ENCODE results near the gene PLK5.
A peak's percentile ranks its signal among the peaks of the same experiment; 100 is the strongest.

PLK5 gene

DNA sequence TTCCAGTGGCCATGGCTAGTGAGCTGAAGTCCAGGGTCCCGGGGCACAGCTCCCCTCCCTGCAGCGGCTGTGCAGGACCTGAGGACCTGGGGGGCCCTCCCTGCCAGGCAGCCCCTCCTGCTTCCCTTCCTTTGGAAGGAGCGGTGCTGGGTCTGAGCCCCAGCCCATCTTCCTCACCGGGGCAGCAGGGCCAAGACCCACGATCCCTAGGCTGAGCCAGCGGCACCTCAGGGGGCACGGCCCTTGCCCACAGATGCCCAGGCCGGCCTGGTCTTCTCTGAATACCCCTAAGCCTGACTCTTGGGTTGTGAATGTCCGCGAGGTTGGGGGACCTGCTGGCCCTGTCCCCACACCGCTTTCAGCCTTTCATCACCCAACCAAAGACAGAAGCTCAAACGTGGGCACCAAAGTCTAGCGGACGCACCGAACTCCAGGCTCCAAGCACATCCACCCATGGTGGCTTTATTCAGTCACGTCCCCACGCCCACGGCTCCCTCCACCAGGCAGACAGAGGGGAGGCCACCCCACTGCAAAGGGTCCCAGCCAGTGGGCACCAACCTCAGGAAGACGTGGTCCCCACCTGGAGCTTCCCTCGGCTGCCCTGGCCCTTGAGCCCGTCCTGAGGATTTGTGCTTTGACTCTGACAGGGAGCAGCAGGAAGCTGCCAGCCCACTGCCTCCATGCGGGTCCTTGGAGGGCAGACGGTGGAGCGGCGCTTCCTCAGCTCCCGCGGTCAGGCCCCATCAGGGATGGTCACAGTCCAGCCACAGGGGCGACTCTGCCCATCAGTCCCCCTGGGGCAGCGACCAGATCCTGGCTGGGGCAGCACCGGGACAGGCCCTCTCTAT, 52.6 kb downstream of the PLK5 start:
- H3K9me3 ChIP-seq (ENCODE audit: control insufficient read depth, insufficient read depth, low read depth, low read length): no peaks in the 10 kb centered on the region
- H3K4me3 ChIP-seq (ENCODE audit: low read depth, low read length): no peak overlapping the region
- no peaks in the 10 kb centered on the region for H3K27me3 ChIP-seq (ENCODE audit: control insufficient read depth, insufficient read depth, low read length)
- H3K4me1 ChIP-seq (ENCODE audit: control insufficient read depth, insufficient read depth, low read length): no peaks in the 10 kb centered on the region
- no peak overlapping the region for H3K9ac ChIP-seq (ENCODE audit: low read length)
- H3K36me3 ChIP-seq (ENCODE audit: control insufficient read depth, insufficient read depth, low read length): peaks cover 49% of the 10 kb centered on the region
- no peak overlapping the region for H3K27ac ChIP-seq (ENCODE audit: low read depth, low read length)

DNA sequence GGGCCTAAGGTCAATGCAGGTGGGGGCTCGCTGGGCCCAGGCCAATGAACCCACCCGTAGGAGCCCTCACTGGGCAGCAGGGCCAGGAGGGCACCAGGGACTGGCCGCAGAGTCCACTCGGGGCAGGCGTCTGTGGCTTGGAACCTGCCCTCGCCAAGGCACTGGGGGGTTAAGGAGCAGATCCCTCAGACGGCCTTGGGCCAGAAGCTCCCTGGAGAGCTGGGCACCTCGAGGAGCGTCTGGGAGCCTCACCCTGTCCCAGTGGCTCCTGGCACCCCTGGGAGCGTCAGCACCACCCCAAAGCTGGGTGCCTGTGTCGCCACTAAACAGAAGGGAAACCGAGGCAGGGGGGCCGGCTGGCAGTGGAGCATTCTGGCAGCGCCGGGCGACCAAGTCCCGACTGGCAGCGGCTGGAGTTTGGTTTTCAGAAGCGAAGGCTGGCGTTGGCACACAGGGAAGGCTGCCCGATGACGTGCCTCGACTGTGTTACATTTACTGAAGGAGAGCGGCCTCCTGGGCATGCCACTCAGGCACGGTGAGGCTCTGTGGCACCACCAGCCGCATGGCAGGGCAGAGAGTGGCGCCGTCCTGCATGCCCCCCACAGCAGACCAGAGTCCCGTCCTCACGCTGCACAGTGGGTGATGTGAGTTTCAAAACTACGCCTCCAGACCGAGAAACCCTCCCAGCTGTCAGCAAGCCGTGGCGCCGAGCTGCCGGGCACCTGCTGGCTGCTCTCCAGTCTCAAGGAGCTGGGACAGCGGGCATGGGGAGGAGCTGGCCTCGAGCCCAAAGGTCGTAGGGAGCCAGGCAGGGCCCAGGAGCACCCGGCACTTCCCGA, 53.4 kb downstream of the PLK5 start:
- no peaks in the 10 kb centered on the region for H3K27me3 ChIP-seq (ENCODE audit: control insufficient read depth, insufficient read depth, low read length)
- H3K9me3 ChIP-seq (ENCODE audit: control insufficient read depth, insufficient read depth, low read depth, low read length): no peaks in the 10 kb centered on the region
- H3K9ac ChIP-seq (ENCODE audit: low read length): no peak overlapping the region
- no peak overlapping the region for H3K4me3 ChIP-seq (ENCODE audit: low read depth, low read length)
- no peak overlapping the region for H3K27ac ChIP-seq (ENCODE audit: low read depth, low read length)
- no peaks in the 10 kb centered on the region for H3K4me1 ChIP-seq (ENCODE audit: control insufficient read depth, insufficient read depth, low read length)
- peaks cover 56% of the 10 kb centered on the region for H3K36me3 ChIP-seq (ENCODE audit: control insufficient read depth, insufficient read depth, low read length)

DNA sequence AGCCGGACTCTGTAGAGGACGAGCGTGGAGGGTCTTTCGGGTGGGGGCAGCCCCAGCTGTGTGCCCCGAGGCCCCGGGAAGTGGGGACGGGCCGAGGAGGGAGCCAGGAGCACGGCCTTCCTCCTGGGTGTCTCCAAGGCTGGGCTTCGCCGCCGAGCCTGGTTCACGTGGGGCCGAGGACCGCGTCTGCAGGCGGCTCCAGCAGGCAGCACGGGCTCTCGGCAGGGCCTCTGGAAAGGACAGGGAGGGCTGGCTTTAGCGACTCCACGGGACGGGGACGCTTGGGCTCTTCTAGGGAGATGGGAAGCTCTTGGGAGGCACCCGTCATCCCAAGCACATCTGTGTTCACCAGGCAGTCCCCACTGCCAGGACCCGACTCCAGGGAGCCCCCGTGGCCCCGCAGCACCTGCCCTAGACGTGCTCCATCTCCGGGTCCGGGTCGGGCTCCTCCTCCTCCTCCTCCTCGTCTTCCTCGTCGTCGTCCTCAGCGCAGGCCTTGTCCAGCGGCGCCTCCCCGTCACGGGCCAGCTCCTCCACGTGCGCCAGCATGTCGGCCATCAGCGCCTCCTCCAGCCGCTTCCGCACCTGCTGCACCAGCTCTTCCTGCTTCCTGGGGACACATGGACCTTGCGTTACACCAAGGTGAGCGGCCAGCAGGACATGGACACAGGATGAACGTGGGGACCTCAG, 54.2 kb downstream of the PLK5 start:
- Histone ChIP-seq H3K36me3 (ENCODE audit: control insufficient read depth, insufficient read depth, low read length) (peaks cover 63% of the 10 kb centered on the region), H3K9me3 (ENCODE audit: control insufficient read depth, insufficient read depth, low read depth, low read length) (no peaks in the 10 kb centered on the region), H3K4me3 (ENCODE audit: low read depth, low read length) (no peak overlapping the region), H3K27ac (ENCODE audit: low read depth, low read length) (no peak overlapping the region), H3K27me3 (ENCODE audit: control insufficient read depth, insufficient read depth, low read length) (no peaks in the 10 kb centered on the region), H3K4me1 (ENCODE audit: control insufficient read depth, insufficient read depth, low read length) (no peaks in the 10 kb centered on the region), H3K9ac (ENCODE audit: low read length) (no peak overlapping the region)

DNA sequence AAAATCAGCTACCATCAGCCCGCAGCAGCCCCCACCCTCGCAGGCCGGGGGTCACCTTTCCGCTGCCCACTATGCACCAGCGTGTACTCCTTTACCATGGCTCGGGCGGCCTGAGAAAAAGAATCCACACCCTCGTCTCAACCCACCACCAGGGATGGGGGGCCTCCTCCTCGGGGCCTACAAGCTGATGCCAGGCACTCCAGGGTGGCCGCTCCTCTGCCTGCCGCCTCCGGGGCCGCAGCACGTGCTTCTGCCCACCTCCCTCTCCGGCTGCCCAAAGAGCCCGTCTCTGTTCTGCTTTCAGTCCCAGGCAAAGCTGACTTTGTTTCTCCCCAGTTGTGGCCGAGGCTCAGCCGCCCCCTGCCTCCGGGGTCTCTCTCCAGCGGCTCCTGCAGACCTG, 55.3 kb downstream of the PLK5 start:
- no peak overlapping the region for H3K27ac ChIP-seq (ENCODE audit: low read depth, low read length)
- no peaks in the 10 kb centered on the region for H3K4me1 ChIP-seq (ENCODE audit: control insufficient read depth, insufficient read depth, low read length)
- H3K27me3 ChIP-seq (ENCODE audit: control insufficient read depth, insufficient read depth, low read length): no peaks in the 10 kb centered on the region
- H3K36me3 ChIP-seq (ENCODE audit: control insufficient read depth, insufficient read depth, low read length): peaks cover 73% of the 10 kb centered on the region
- no peak overlapping the region for H3K9ac ChIP-seq (ENCODE audit: low read length)
- H3K9me3 ChIP-seq (ENCODE audit: control insufficient read depth, insufficient read depth, low read depth, low read length): no peaks in the 10 kb centered on the region
- no peak overlapping the region for H3K4me3 ChIP-seq (ENCODE audit: low read depth, low read length)

DNA sequence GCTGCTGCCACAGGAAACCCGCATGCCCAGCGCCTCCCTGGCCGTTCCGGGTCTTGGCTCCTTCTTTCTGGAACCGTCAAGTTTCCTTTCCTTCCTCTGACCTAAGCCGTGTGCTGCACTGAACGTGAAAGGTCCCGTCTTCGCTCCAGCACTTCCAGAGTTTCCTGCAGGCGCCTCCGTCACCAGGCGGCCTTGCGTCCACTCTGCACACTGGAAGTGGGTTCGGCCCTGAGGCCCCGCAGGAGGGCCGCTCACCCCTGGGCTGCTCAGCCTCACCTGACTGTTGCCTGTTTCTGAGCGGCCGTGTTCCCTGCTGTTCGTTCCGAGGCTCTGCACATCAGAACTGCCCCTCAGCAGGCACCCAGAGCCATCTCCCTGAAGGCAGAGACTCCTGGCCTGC, 56.5 kb downstream of the PLK5 start:
- H3K4me1 ChIP-seq (ENCODE audit: control insufficient read depth, insufficient read depth, low read length): no peaks in the 10 kb centered on the region
- no peak overlapping the region for H3K9ac ChIP-seq (ENCODE audit: low read length)
- no peaks in the 10 kb centered on the region for H3K9me3 ChIP-seq (ENCODE audit: control insufficient read depth, insufficient read depth, low read depth, low read length)
- no peaks in the 10 kb centered on the region for H3K27me3 ChIP-seq (ENCODE audit: control insufficient read depth, insufficient read depth, low read length)
- H3K27ac ChIP-seq (ENCODE audit: low read depth, low read length): no peak overlapping the region
- H3K4me3 ChIP-seq (ENCODE audit: low read depth, low read length): no peak overlapping the region
- peaks cover 76% of the 10 kb centered on the region for H3K36me3 ChIP-seq (ENCODE audit: control insufficient read depth, insufficient read depth, low read length)

DNA sequence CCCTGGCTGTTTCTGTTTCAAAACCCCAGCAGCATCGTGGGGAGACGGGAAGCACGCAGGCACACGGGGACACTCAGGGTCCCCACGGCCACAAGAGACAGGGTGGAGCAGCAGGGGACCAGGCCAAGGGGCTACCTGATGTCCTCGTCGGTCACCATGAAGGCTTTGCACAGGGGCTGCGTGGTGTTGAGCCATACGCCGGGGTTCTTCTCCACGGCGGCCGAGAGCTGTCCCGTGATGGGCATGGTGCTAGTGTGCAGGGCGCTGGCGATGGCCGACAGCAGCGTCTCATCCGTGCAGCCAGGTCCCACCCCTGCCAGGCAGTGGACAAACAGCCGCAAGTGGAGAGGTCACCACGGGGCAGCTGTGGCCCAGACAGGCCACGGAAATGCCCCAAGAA, 57.1 kb downstream of the PLK5 start:
- Histone ChIP-seq H3K27me3 (ENCODE audit: control insufficient read depth, insufficient read depth, low read length) (no peaks in the 10 kb centered on the region), H3K4me1 (ENCODE audit: control insufficient read depth, insufficient read depth, low read length) (no peaks in the 10 kb centered on the region), H3K27ac (ENCODE audit: low read depth, low read length) (no peak overlapping the region), H3K36me3 (ENCODE audit: control insufficient read depth, insufficient read depth, low read length) (peaks cover 78% of the 10 kb centered on the region), H3K9me3 (ENCODE audit: control insufficient read depth, insufficient read depth, low read depth, low read length) (no peaks in the 10 kb centered on the region), H3K4me3 (ENCODE audit: low read depth, low read length) (no peak overlapping the region), H3K9ac (ENCODE audit: low read length) (no peak overlapping the region)

DNA sequence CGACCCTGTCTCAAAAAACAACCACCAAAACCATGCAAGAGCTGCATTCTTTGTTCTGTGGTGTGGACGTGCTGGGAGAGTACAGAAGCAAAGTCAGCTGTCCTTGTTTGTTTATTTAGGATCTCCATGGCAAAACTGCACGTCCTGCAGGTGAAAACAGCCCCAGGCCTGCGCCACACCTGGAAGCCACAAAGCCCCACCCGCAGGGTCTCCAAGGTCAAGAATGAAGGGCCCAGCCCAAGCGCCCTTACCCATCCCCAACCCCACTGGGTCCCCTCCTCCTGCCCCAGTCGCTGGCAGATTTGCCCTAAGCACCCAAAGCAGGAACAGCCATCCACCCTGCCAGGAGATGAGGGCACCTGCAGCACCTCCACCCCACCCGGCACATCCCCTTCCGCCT, 58.3 kb downstream of the PLK5 start:
- Histone ChIP-seq H3K27me3 (ENCODE audit: control insufficient read depth, insufficient read depth, low read length) (no peaks in the 10 kb centered on the region), H3K27ac (ENCODE audit: low read depth, low read length) (no peak overlapping the region), H3K9ac (ENCODE audit: low read length) (no peak overlapping the region), H3K4me3 (ENCODE audit: low read depth, low read length) (no peak overlapping the region), H3K4me1 (ENCODE audit: control insufficient read depth, insufficient read depth, low read length) (no peaks in the 10 kb centered on the region), H3K9me3 (ENCODE audit: control insufficient read depth, insufficient read depth, low read depth, low read length) (no peaks in the 10 kb centered on the region), H3K36me3 (ENCODE audit: control insufficient read depth, insufficient read depth, low read length) (peaks cover 74% of the 10 kb centered on the region)

DNA sequence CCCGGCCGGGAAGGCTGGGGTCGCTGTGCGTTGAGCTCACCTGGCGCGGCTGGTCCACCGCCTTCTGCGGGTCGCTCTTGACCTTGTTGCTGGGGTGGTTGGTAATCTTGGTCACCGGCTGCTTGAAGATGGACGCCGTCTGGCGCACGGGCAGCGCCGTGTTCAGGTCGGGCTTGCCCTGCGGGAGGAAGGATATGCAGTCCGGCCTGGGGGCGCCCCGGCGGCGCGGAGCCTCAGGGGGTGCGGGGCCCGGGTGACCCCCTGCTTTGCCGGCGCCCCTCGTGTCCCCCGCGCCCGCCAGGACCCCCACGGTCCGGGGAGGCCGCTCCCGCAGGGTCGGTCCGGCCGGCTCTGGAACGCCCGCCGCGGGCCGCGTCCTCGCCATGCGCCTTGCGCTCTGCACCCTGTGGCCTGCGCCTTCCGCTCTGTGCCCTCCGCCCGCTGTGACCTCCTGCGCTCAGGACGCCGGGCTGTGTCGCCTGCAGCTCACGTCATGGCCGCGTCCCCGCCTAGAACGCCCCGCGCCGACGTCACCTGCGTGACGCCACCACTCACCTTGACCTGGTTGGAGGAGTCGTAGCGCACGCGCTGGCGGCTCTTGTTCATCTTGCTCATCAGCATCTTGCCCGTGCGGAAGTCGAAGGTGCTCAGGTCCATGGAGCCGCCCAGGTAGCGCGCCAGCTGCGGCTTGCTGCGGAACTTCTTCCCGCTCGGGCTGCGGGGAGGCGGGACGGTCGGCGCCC, 60.8 kb downstream of the PLK5 start:
- Histone ChIP-seq H3K4me1 (ENCODE audit: control insufficient read depth, insufficient read depth, low read length) (no peaks in the 10 kb centered on the region), H3K4me3 (ENCODE audit: low read depth, low read length) (peak overlapping the region; percentile 63), H3K27me3 (ENCODE audit: control insufficient read depth, insufficient read depth, low read length) (no peaks in the 10 kb centered on the region), H3K27ac (ENCODE audit: low read depth, low read length) (no peak overlapping the region), H3K9ac (ENCODE audit: low read length) (peak overlapping the region; percentile 64), H3K9me3 (ENCODE audit: control insufficient read depth, insufficient read depth, low read depth, low read length) (no peaks in the 10 kb centered on the region), H3K36me3 (ENCODE audit: control insufficient read depth, insufficient read depth, low read length) (peaks cover 53% of the 10 kb centered on the region)

DNA sequence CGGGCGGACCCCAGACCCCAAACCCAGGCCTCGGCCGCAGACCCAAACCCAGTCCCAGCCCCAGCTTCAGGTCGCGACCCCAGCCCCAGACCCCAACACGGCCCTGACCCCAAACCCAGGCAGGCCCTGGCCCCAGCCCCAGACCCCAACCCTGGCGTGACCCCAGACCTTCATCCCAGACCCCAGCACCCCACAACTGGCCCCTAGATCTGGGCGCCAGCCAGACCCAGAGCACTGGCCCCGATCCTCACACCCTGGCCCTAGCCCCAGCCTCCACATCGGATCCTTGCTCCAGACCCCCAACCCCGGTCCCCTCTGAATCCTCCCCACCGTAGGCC, 61.3 kb downstream of the PLK5 start:
- H3K4me1 ChIP-seq (ENCODE audit: control insufficient read depth, insufficient read depth, low read length): peaks cover under 1% of the 10 kb centered on the region; the same call in 1 of the 2 replicates
- no peak overlapping the region for H3K9ac ChIP-seq (ENCODE audit: low read length)
- H3K27ac ChIP-seq (ENCODE audit: low read depth, low read length): no peak overlapping the region
- no peaks in the 10 kb centered on the region for H3K27me3 ChIP-seq (ENCODE audit: control insufficient read depth, insufficient read depth, low read length)
- no peaks in the 10 kb centered on the region for H3K9me3 ChIP-seq (ENCODE audit: control insufficient read depth, insufficient read depth, low read depth, low read length)
- H3K36me3 ChIP-seq (ENCODE audit: control insufficient read depth, insufficient read depth, low read length): peaks cover 48% of the 10 kb centered on the region
- H3K4me3 ChIP-seq (ENCODE audit: low read depth, low read length): peak overlapping the region; percentile 63

All from HUES6 (cell line).